DND-41 (cell line): ENCODE results near the gene PAPPA2.

Experiments used
- ATAC-seq: fragments of 200-7000 bp; cut with Tn5 transposase; 3 replicates; pipeline ENCODE4 v1.9.1; 2021; ENCODE audit warnings: low read depth; ENCODE audit not compliant: insufficient read depth
- DNase-seq: peaks from one replicate; pipeline ENCODE4 v3.0.0-alpha.2; 2020
- H2AFZ ChIP-seq: 2 replicates; pipeline ENCODE4 v1.6.0; 2012; ENCODE audit warnings: low read depth, low read length
- H3K27ac ChIP-seq: 2 replicates; pipeline ENCODE4 v1.5.1; 2012; ENCODE audit warnings: low read length, inconsistent platforms
- H3K27me3 ChIP-seq: fragments of 200-600 bp; sonication (generic); 2 replicates; pipeline ENCODE4 v1.6.0; 2012; ENCODE audit warnings: low read length, mild to moderate bottlenecking, inconsistent platforms; ENCODE audit not compliant: insufficient read depth, poor library complexity
- H3K36me3 ChIP-seq: 2 replicates; pipeline ENCODE4 v1.5.1; 2012; ENCODE audit warnings: low read length, inconsistent platforms; ENCODE audit not compliant: insufficient read depth
- H3K4me1 ChIP-seq: 2 replicates; pipeline ENCODE4 v1.5.1; 2012; ENCODE audit warnings: mild to moderate bottlenecking, low read length; ENCODE audit not compliant: insufficient read depth
- H3K4me2 ChIP-seq: 2 replicates; pipeline ENCODE4 v1.6.0; 2012; ENCODE audit warnings: mild to moderate bottlenecking, moderate library complexity, low read length, inconsistent platforms; ENCODE audit not compliant: insufficient read depth
- H3K4me3 ChIP-seq, 2 experiments: fragments of 200-600 bp in 1 of 2; shearing (Covaris generic) in 1 of 2; 2 replicates each; pipeline ENCODE4 v1.5.1; 2012 to 2016; ENCODE audit warnings: inconsistent platforms in 2 of 2, low read length in 2 of 2, mild to moderate bottlenecking in 2 of 2, low read depth in 1 of 2, moderate library complexity in 1 of 2
- H3K79me2 ChIP-seq: 2 replicates; pipeline ENCODE4 v1.6.0; 2012; ENCODE audit warnings: low read length, inconsistent platforms; ENCODE audit not compliant: insufficient read depth
- H3K9ac ChIP-seq: 2 replicates; pipeline ENCODE4 v1.6.0; 2012; ENCODE audit warnings: low read depth, mild to moderate bottlenecking, inconsistent platforms, low read length, moderate library complexity
- H3K9me3 ChIP-seq: 2 replicates; pipeline ENCODE4 v1.5.1; 2012; ENCODE audit warnings: low read length, moderate library complexity, mild to moderate bottlenecking, inconsistent platforms; ENCODE audit not compliant: insufficient read depth, severe bottlenecking
- H4K20me1 ChIP-seq: 2 replicates; pipeline ENCODE4 v1.6.0; 2012; ENCODE audit warnings: low read length; ENCODE audit not compliant: insufficient read depth
- EZH2 ChIP-seq: IDR thresholded peaks from 3 replicates; pipeline ENCODE4 v1.6.1; 2012; ENCODE audit warnings: borderline replicate concordance, low read depth, mild to moderate bottlenecking, moderate library complexity, low read length, inconsistent platforms; ENCODE audit not compliant: severe bottlenecking
- TF ChIP-seq, protein P1 (sequence below): IDR thresholded peaks from 2 replicates; pipeline ENCODE4 v1.5.1; 2012; ENCODE audit warnings: borderline replicate concordance, low read length, moderate library complexity, mild to moderate bottlenecking; ENCODE audit not compliant: poor library complexity, severe bottlenecking; ENCODE audit errors: extremely low read depth

The PAPPA2 gene

DNA sequence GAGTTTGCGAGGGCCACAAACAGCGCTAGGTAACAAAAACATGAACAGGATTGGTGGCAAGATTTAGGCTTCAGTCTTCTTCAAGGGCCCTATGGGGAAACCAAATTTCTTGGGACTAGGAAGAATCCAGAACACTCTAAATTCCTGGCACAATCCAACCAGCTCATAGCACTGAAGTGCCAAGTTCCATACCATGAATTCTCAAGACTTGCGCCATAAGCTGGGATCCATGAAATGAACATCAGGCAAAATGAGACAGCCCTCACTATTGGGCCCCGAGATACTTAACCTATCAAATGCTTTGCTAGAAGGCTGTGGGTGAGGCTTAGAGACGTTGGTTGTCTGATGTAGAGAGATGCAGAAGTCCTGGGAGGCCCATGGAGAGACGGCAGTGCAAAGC is 322.1 kb downstream of the PAPPA2 start:
- no peaks in the 10 kb centered on the region for H3K27me3 ChIP-seq
- no peaks in the 10 kb centered on the region for H4K20me1 ChIP-seq
- no peaks in the 10 kb centered on the region for H3K9me3 ChIP-seq
- H3K4me3 ChIP-seq = no peak overlapping the region
- no peaks in the 10 kb centered on the region for H3K79me2 ChIP-seq
- H3K4me2 ChIP-seq = no peak overlapping the region
- no peak overlapping the region for H3K27ac ChIP-seq
- no peak for TF ChIP-seq EZH2
- TF ChIP-seq, protein P1, sequence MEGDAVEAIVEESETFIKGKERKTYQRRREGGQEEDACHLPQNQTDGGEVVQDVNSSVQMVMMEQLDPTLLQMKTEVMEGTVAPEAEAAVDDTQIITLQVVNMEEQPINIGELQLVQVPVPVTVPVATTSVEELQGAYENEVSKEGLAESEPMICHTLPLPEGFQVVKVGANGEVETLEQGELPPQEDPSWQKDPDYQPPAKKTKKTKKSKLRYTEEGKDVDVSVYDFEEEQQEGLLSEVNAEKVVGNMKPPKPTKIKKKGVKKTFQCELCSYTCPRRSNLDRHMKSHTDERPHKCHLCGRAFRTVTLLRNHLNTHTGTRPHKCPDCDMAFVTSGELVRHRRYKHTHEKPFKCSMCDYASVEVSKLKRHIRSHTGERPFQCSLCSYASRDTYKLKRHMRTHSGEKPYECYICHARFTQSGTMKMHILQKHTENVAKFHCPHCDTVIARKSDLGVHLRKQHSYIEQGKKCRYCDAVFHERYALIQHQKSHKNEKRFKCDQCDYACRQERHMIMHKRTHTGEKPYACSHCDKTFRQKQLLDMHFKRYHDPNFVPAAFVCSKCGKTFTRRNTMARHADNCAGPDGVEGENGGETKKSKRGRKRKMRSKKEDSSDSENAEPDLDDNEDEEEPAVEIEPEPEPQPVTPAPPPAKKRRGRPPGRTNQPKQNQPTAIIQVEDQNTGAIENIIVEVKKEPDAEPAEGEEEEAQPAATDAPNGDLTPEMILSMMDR = no peak
- H3K9ac ChIP-seq = no peak overlapping the region
- H3K36me3 ChIP-seq = no peaks in the 10 kb centered on the region
- H3K4me1 ChIP-seq = no peaks in the 10 kb centered on the region
- no peak for ATAC-seq
- H2AFZ ChIP-seq = no peak overlapping the region
- no peak for DNase-seq

DNA sequence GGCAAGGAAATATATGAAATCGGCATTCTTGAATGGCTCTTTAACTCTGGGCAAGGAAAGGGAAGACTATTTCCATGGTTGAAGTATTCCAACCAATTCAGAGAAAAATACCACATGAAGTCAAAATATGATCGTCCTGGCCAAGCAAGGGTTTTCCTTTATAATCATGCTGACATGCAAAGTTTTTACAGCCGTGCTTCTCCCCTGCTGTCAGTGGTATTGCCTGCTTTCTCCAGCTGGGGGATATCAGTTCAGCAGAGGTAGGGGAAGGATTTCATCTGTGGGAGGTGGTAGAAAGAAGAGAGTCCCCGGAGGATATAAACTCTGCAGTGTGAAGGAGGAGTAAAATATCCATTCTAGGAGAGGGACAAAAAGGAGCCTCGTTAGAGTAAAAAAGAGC is 322.8 kb downstream of the PAPPA2 start:
- DNase-seq = no peak
- no peak for ATAC-seq
- Histone ChIP-seq H3K4me1 (no peaks in the 10 kb centered on the region), H3K36me3 (no peaks in the 10 kb centered on the region), H3K27ac (no peak overlapping the region), H3K9me3 (no peaks in the 10 kb centered on the region), H3K4me2 (no peak overlapping the region), H4K20me1 (no peaks in the 10 kb centered on the region), H3K4me3 (no peak overlapping the region), H3K79me2 (no peaks in the 10 kb centered on the region), H2AFZ (no peak overlapping the region), H3K27me3 (no peaks in the 10 kb centered on the region), H3K9ac (no peak overlapping the region)
- TF ChIP-seq, protein P1 = no peak
- no peak for TF ChIP-seq EZH2

DNA sequence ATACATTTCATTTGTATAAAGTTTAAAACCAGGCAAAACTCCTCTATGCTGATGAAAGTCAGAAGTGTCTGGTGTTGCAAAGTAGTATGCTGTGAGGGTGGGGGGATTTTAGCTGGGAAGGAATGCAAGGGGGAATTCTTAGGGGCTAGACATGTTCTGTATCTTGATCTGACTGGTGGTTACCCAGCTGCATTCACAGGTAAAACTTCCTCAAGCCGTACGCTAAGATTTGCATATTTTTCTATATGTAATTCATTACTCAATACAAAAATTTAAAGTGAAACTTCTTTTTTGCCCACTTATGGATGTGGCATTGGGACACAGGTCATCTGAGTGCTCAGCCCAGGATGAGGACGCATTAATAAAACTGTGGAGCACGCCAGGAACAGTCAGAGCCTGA is 323.3 kb downstream of the PAPPA2 start:
- no peak overlapping the region for H2AFZ ChIP-seq
- H3K27ac ChIP-seq = no peak overlapping the region
- no peaks in the 10 kb centered on the region for H3K4me1 ChIP-seq
- H3K79me2 ChIP-seq = no peaks in the 10 kb centered on the region
- TF ChIP-seq EZH2 = no peak
- TF ChIP-seq, protein P1 = no peak
- ATAC-seq (no peak), DNase-seq (no peak)
- no peak overlapping the region for H3K4me3 ChIP-seq
- H3K9me3 ChIP-seq = no peaks in the 10 kb centered on the region
- H3K4me2 ChIP-seq = no peak overlapping the region
- H3K36me3 ChIP-seq = no peaks in the 10 kb centered on the region
- H3K27me3 ChIP-seq = no peaks in the 10 kb centered on the region
- no peak overlapping the region for H3K9ac ChIP-seq
- no peaks in the 10 kb centered on the region for H4K20me1 ChIP-seq

DNA sequence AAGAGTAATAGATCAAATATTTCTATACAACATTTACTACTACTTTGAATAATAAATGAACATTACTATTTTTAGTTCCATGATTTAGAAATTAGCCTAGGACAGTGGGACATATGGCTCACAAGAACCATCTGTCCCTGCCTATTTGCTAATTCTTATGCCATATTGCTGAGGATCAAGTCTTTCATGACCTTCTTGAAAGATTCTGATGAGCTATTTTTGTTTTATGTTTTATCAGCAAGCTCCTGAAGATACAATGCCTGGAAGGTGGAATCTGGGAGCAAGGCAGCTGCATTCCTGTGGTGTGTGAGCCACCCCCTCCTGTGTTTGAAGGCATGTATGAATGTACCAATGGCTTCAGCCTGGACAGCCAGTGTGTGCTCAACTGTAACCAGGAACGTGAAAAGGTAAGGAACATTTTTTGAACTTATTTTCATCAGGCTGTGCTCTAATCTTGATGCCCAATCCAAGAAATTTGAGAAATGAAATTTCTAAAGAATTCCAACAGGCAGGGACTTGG is 326.7 kb downstream of the PAPPA2 start:
- Histone ChIP-seq H3K4me2 (no peak overlapping the region), H3K27me3 (no peaks in the 10 kb centered on the region), H3K36me3 (no peaks in the 10 kb centered on the region), H3K9me3 (no peaks in the 10 kb centered on the region), H3K27ac (no peak overlapping the region), H2AFZ (no peak overlapping the region), H3K4me1 (no peaks in the 10 kb centered on the region), H4K20me1 (no peaks in the 10 kb centered on the region), H3K79me2 (no peaks in the 10 kb centered on the region), H3K4me3 (no peak overlapping the region), H3K9ac (no peak overlapping the region)
- ATAC-seq (no peak), DNase-seq (no peak)
- TF ChIP-seq EZH2 = no peak
- TF ChIP-seq, protein P1 = no peak
